ENCODE measurements around the gene TASL. TPM values are rescaled to one million over a fixed set of nuclear protein-coding genes. Genes with fewer than 3 reads are reported as not detected.
A peak's percentile ranks its signal among the peaks of the same experiment; 100 is the strongest.
"Not testable (repeated sequence)": the region's sequence is repeated elsewhere in the genome, so short reads cannot be mapped to it uniquely, and the experiment has no call there.

Gene TASL
- total and polyA plus RNA-seq, 7 donors = 0.04 to 0.34 (median 0.11) TPM; not detected in 1

DNA sequence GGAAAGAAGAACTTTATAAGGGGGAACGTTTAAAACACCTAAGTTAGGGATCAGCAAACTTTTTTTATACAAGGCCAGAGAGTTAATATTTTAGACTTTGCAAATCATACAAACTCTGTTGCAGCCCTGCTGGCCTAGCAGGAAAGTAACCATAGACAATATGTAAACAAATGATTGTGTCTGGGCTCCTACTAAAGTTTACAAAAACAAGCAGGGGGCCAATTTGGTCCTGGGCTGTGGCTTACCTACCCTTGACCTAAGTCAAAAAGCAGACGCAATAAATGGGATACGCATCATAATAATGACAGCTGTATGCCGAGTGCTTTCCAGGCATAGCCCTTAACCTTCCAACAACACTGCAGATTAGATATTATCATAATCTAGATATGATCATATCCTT is 4.9 kb downstream of the TASL start:
- H3K4me3 ChIP-seq = no peak overlapping the region
- H3K4me1 ChIP-seq = no peaks in the 10 kb centered on the region
- no peaks in the 10 kb centered on the region for H3K27me3 ChIP-seq (ENCODE audit: insufficient read depth in 3 of 3, low read length in 2 of 3)
- intact Hi-C loops (cut with DNase I) = loop anchor here (5.0 to 10.0 kb wide), 2 partner anchors 140 to 142 kb away; no protein-coding TSS in a partner anchor
- H3K36me3 ChIP-seq (ENCODE audit: insufficient read depth in 1 of 2, low read depth in 1 of 2) = no peaks in the 10 kb centered on the region
- ATAC-seq (no peak), DNase-seq (no peak)
- H3K9me3 ChIP-seq = no peaks in the 10 kb centered on the region
- TF ChIP-seq, protein P1, sequence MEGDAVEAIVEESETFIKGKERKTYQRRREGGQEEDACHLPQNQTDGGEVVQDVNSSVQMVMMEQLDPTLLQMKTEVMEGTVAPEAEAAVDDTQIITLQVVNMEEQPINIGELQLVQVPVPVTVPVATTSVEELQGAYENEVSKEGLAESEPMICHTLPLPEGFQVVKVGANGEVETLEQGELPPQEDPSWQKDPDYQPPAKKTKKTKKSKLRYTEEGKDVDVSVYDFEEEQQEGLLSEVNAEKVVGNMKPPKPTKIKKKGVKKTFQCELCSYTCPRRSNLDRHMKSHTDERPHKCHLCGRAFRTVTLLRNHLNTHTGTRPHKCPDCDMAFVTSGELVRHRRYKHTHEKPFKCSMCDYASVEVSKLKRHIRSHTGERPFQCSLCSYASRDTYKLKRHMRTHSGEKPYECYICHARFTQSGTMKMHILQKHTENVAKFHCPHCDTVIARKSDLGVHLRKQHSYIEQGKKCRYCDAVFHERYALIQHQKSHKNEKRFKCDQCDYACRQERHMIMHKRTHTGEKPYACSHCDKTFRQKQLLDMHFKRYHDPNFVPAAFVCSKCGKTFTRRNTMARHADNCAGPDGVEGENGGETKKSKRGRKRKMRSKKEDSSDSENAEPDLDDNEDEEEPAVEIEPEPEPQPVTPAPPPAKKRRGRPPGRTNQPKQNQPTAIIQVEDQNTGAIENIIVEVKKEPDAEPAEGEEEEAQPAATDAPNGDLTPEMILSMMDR (IDR thresholded peaks at IDR 0.05) = no peak
- no peak overlapping the region for H3K27ac ChIP-seq
- 59 to 79% (median 69%) methylated on average over 4 of the region's 4 CpGs for WGBS, 3 donors

DNA sequence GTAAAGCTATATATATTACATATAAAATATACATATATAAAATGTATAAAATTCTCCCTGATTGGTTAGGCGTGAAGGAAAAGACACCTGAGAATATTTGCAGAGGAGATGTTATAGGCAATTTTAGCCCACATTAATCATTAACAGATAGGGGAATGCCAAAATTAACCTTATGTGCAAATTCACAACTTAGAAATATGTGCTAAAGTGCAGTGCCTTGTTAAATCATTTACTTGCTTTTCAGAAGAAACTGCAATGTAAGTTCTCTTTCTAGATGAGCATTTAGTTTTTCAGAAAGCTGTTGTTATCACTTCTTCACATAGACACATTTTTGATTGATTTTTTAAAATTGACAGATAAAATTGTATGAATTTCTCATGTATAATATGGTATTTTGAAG is 5.6 kb downstream of the TASL start:
- TF ChIP-seq, protein P1 (IDR thresholded peaks at IDR 0.05) = no peak
- no peaks in the 10 kb centered on the region for H3K4me1 ChIP-seq
- no peak overlapping the region for H3K4me3 ChIP-seq
- ATAC-seq = no peak
- H3K27me3 ChIP-seq (ENCODE audit: insufficient read depth in 3 of 3, low read length in 2 of 3) = no peaks in the 10 kb centered on the region
- no peaks in the 10 kb centered on the region for H3K36me3 ChIP-seq (ENCODE audit: insufficient read depth in 1 of 2, low read depth in 1 of 2)
- H3K9me3 ChIP-seq = no peaks in the 10 kb centered on the region
- intact Hi-C loops (cut with DNase I) = loop anchor here (5.0 to 10.0 kb wide), 2 partner anchors 140 to 143 kb away; no protein-coding TSS in a partner anchor
- no peak for DNase-seq
- no peak overlapping the region for H3K27ac ChIP-seq
- WGBS, 3 donors = 74 to 94% (median 92%) methylated on average over 1 of the region's 1 CpG

DNA sequence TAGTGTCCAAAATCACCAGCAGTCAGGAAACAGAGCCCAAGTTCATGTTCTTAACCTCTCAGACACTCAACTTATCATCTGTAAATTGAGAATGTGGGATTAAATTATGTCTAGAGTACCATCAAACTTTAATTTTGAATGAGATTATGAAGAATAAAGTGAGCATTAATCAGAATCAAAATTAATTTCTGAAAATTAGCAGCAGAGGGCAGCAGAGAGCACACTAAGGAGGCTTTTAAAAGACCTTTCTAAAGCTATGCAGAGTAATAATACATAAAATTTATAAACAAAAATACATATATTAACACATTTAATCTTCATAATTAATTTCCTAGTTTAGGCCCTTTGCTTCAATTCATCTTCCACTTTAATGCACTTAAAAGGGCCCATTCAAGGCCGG is 7.1 kb downstream of the TASL start:
- no peaks in the 10 kb centered on the region for H3K27me3 ChIP-seq (ENCODE audit: insufficient read depth in 3 of 3, low read length in 2 of 3)
- TF ChIP-seq, protein P1 (IDR thresholded peaks at IDR 0.05) = peak; percentile 69
- WGBS, 3 donors = 65 to 88% (median 81%) methylated on average over 1 of the region's 1 CpG
- H3K36me3 ChIP-seq (ENCODE audit: insufficient read depth in 1 of 2, low read depth in 1 of 2) = no peaks in the 10 kb centered on the region
- intact Hi-C loops (cut with DNase I) = loop anchor here (5.0 to 10.0 kb wide), 2 partner anchors 142 to 144 kb away; no protein-coding TSS in a partner anchor
- no peak for ATAC-seq
- no peak overlapping the region for H3K27ac ChIP-seq
- DNase-seq = no peak
- no peaks in the 10 kb centered on the region for H3K9me3 ChIP-seq
- no peak overlapping the region for H3K4me3 ChIP-seq
- H3K4me1 ChIP-seq = no peaks in the 10 kb centered on the region

DNA sequence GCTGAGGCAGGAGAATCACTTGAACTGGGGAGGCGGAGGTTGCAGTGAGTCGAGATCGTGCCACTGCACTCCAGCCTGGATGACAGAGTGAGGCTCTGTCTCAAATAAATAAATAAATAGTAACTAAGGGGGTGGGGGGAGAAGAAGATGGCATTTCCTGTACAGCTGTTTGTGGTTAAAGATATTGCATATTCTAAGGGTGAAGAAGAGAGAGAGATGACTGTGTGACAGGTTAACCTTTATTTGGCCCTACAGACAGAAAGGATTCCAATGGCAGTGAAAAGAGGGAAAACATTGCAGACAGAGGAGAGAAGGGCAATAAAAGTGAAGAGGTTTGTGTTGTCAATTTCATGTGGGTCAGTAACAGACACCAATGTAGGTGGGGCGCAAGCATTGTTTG is 9.4 kb downstream of the TASL start:
- H3K36me3 ChIP-seq (ENCODE audit: insufficient read depth in 1 of 2, low read depth in 1 of 2) = no peaks in the 10 kb centered on the region
- ATAC-seq = no peak
- no peak for DNase-seq
- H3K4me3 ChIP-seq = no peak overlapping the region
- 81 to 89% (median 87%) methylated on average over 4 of the region's 4 CpGs for WGBS, 3 donors
- no peak overlapping the region for H3K27ac ChIP-seq
- intact Hi-C loops (cut with DNase I) = no loop called here
- no peaks in the 10 kb centered on the region for H3K4me1 ChIP-seq
- TF ChIP-seq, protein P1 (IDR thresholded peaks at IDR 0.05) = no peak
- peaks cover 0 to 3% (median 0%) of the 10 kb centered on the region in 3 donors for H3K27me3 ChIP-seq (ENCODE audit: insufficient read depth in 3 of 3, low read length in 2 of 3)
- H3K9me3 ChIP-seq = no peaks in the 10 kb centered on the region

DNA sequence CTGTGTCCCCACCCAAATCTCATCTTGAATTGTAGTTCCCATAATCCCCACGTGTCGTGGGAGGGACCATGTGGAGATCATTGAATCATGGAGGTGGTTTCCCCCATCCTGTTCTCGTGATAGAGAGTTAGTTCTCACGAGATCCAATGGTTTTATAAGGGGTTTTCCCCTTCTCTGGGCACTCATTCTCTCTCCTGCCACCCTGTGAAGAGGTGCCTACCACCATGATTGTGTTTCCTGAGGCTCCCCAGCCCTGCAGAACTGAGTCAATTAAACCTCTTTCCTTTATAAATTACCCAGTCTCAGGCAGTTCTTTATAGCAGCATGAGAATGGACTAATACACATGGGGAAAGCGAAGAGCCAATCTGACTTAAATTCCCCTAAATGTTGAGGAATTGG is 14.5 kb downstream of the TASL start:
- intact Hi-C loops (cut with DNase I); H3K36me3 ChIP-seq (ENCODE audit: insufficient read depth in 1 of 2, low read depth in 1 of 2); H3K27ac ChIP-seq; H3K9me3 ChIP-seq; H3K27me3 ChIP-seq (ENCODE audit: insufficient read depth in 3 of 3, low read length in 2 of 3); ATAC-seq; H3K4me1 ChIP-seq; H3K4me3 ChIP-seq; DNase-seq: not testable (repeated sequence)
- 59 to 80% (median 68%) methylated on average over 4 to 5 of the region's 5 CpGs for WGBS, 3 donors
